IMR-90 (cell line): Measurements from ENCODE around the gene ATP4A.

Experiments used
- CHD1 ChIP-seq: IDR thresholded peaks from 2 replicates; pipeline ENCODE4 v1.6.1; 2012; ENCODE audit warnings: low read depth, low read length, improper control_type of control experiment
- CTCF ChIP-seq: conservative IDR thresholded peaks from 2 replicates; pipeline ENCODE4 v1.5.1; 2012; ENCODE audit warnings: mild to moderate bottlenecking, low read depth, low read length, improper control_type of control experiment
- POLR2A ChIP-seq: IDR thresholded peaks from 2 replicates; pipeline ENCODE4 v1.6.1; 2012; ENCODE audit warnings: mild to moderate bottlenecking, low read depth, low read length

- TF ChIP-seq CTCF: no peak
- TF ChIP-seq CHD1: no peak
- no peak for TF ChIP-seq POLR2A
Measured at GRCh38 chr19:35534803-35535480, 28.5 kb downstream of the ATP4A start.
